Stimulated activated naive CD8-positive, alpha-beta T cell treated with anti-CD3 and anti-CD28 coated beads, Interleukin-15, amount 100 ng/mL, for 72 hours (primary cell): ENCODE data around the gene KANSL1.

Experiments used
- ATAC-seq: fragments of 150-1000 bp; cut with Tn5 transposase; 2 replicates; pipeline ENCODE4 v1.10.0; 2021; ENCODE audit warnings: mild to moderate bottlenecking, moderate library complexity
- DNase-seq, 2 donors: peaks; one replicate each; pipeline ENCODE4 v3.0.0; 2021 to 2022
- H3K27ac Mint-ChIP-seq, 2 donors: one replicate each; pipeline ENCODE4 v1.8.0; 2022; ENCODE audit warnings: mild to moderate bottlenecking in 2 of 2, mixed read lengths in 2 of 2, moderate library complexity in 2 of 2
- H3K27me3 Mint-ChIP-seq: one replicate; pipeline ENCODE4 v1.8.0; 2022; ENCODE audit warnings: mixed read lengths
- H3K4me1 Mint-ChIP-seq: one replicate; pipeline ENCODE4 v1.8.0; 2022; ENCODE audit warnings: mild to moderate bottlenecking, mixed read lengths
- H3K4me3 Mint-ChIP-seq, 2 donors: one replicate each; pipeline ENCODE4 v1.8.0; 2022; ENCODE audit warnings: mild to moderate bottlenecking in 2 of 2, mixed read lengths in 2 of 2, moderate library complexity in 1 of 2
- H3K9me3 Mint-ChIP-seq, 2 donors: one replicate each; pipeline ENCODE4 v1.8.0; 2022; ENCODE audit warnings: mixed read lengths in 2 of 2

The KANSL1 gene

DNA sequence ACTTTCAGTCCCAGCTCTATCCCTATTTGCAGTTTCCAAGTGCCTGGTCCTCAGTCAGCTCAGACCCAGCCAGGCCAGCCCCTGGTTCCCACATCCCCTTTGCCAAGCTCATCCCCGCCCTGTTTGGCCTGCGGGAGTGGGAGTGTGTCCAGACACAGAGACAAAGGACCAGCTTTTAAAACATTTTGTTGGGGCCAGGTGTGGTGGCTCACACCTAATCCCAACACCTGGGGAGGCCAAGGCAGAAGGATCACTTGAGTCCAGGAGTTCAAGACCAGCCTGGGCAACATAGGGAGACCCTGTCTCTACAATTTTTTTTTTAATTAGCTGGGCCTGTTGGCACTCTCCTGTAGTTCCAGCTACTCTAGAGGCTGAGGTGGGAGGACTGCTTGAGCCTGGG is 192.5 kb downstream of the KANSL1 start:
- H3K27ac Mint-ChIP-seq = no peak overlapping the region

DNA sequence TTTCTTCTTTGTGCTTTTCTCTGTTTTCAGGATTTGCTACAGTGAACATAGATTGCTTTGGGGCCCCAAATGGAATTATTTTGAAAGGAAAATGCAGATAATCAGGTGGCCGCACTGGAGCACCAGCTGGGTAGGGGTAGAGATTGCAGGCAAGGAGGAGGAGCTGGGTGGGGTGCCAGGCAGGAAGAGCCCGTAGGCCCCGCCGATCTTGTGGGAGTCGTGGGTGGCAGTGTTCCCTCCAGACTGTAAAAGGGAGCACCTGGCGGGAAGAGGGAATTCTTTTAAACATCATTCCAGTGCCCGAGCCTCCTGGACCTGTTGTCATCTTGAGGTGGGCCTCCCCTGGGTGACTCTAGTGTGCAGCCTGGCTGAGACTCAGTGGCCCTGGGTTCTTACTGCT is 192.9 kb downstream of the KANSL1 start:
- H3K27ac Mint-ChIP-seq = no peak overlapping the region

More for the DNA sequence above, 192.5 kb downstream of the KANSL1 start:
- Mint-ChIP-seq H3K4me1 (no peaks in the 10 kb centered on the region), H3K9me3 (no peaks in the 10 kb centered on the region), H3K4me3 (no peak overlapping the region), H3K27me3 (no peaks in the 10 kb centered on the region)
- ATAC-seq = no peak
- DNase-seq = no peak

DNA sequence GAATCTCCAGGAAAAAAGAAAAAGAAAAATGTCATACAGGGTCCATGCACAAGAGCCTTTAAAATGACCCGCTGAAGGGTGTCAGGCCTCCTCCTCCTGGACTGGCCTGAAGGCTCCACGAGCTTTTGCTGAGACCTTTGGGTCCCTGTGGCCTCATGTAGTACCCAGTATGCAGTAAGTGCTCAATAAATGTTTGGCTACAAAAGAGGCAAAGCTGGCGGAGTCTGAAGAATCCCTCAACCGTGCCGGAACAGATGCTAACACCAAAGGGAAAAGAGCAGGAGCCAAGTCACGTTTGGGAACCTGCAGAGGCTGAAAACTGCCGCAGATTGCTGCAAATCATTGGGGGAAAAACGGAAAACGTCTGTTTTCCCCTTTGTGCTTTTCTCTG is 193.3 kb downstream of the KANSL1 start:
- no peak for DNase-seq
- no peak for ATAC-seq
- Mint-ChIP-seq H3K4me1 (no peaks in the 10 kb centered on the region), H3K27me3 (no peaks in the 10 kb centered on the region), H3K4me3 (no peak overlapping the region), H3K9me3 (no peaks in the 10 kb centered on the region), H3K27ac (no peak overlapping the region)

More for the DNA sequence above, 192.9 kb downstream of the KANSL1 start:
- no peak for ATAC-seq
- Mint-ChIP-seq H3K4me1 (no peaks in the 10 kb centered on the region), H3K27me3 (no peaks in the 10 kb centered on the region), H3K4me3 (no peak overlapping the region), H3K9me3 (no peaks in the 10 kb centered on the region)
- no peak for DNase-seq

DNA sequence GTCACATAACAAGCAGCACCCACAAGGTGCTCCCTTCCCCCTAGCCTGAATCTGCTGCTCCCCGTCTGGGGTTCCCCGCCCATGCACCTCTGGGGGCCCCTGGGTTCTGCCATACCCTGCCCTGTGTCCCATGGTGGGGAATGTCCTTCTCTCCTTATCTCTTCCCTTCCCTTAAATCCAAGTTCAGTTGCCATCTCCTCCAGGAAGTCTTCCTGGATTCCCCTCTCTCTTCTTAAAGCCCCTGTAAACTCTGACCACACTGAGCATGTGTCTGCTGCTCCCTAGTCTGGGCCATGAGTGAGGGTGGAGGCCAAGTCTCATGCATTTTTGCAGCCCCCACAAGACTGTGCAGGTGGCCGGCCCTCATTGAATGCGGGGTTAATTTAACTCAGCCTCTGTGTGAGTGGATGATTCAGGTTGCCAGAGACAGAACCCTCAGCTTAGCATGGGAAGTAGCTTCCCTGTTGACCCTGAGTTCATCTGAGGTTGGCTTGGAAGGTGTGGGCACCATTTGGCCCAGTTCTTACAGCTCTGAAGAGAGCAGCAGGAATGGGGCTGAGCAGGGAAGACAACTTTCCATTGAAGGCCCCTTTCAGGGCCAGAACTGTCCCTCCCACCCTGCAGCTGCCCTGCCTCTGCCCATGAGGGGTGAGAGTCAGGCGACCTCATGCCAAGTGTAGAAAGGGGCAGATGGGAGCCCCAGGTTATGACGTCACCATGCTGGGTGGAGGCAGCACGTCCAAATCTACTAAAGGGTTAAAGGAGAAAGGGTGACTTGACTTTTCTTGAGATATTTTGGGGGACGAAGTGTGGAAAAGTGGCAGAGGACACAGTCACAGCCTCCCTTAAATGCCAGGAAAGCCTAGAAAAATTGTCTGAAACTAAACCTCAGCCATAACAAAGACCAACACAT is 194.0 kb downstream of the KANSL1 start, which contains the start of gene STH:
STH (plus strand) TSS at position 264 of the 913 bp plus-strand sequence; CDS start at position 294, 30 bp downstream.
- Mint-ChIP-seq H3K4me3 (no peak within 1 kb of the TSS), H3K9me3 (no peaks in the 10 kb centered on the region), H3K27me3 (no peaks in the 10 kb centered on the region), H3K27ac (no peak within 1 kb of the TSS), H3K4me1 (no peaks in the 10 kb centered on the region)
- no peak for DNase-seq
- no peak for ATAC-seq

DNA sequence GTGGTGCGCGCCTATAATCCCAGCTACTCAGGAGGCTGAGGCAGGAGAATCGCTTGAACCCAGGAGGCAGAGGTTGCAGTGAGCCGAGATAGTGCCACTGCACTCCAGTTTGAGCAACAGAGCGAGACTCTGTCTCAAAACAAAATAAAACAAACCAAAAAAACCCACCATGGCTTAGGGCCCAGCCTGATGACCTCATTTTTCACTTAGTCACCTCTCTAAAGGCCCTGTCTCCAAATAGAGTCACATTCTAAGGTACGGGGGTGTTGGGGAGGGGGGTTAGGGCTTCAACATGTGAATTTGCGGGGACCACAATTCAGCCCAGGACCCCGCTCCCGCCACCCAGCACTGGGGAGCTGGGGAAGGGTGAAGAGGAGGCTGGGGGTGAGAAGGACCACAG is 195.6 kb downstream of the KANSL1 start:
- DNase-seq = no peak
- no peaks in the 10 kb centered on the region for H3K9me3 Mint-ChIP-seq
- no peak overlapping the region for H3K4me3 Mint-ChIP-seq
- no peaks in the 10 kb centered on the region for H3K4me1 Mint-ChIP-seq
- no peak overlapping the region for H3K27ac Mint-ChIP-seq
- H3K27me3 Mint-ChIP-seq = no peaks in the 10 kb centered on the region
- no peak for ATAC-seq

DNA sequence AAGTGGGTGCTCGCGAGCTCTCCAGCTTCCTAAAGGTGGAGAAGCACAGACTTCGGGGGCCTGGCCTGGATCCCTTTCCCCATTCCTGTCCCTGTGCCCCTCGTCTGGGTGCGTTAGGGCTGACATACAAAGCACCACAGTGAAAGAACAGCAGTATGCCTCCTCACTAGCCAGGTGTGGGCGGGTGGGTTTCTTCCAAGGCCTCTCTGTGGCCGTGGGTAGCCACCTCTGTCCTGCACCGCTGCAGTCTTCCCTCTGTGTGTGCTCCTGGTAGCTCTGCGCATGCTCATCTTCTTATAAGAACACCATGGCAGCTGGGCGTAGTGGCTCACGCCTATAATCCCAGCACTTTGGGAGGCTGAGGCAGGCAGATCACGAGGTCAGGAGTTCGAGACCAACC is 196.1 kb downstream of the KANSL1 start:
- no peak for ATAC-seq
- Mint-ChIP-seq H3K4me1 (no peaks in the 10 kb centered on the region), H3K9me3 (no peaks in the 10 kb centered on the region), H3K4me3 (no peak overlapping the region), H3K27ac (peak overlapping the region in 1 of 2 donors; percentile 40), H3K27me3 (no peaks in the 10 kb centered on the region)
- DNase-seq = no peak

DNA sequence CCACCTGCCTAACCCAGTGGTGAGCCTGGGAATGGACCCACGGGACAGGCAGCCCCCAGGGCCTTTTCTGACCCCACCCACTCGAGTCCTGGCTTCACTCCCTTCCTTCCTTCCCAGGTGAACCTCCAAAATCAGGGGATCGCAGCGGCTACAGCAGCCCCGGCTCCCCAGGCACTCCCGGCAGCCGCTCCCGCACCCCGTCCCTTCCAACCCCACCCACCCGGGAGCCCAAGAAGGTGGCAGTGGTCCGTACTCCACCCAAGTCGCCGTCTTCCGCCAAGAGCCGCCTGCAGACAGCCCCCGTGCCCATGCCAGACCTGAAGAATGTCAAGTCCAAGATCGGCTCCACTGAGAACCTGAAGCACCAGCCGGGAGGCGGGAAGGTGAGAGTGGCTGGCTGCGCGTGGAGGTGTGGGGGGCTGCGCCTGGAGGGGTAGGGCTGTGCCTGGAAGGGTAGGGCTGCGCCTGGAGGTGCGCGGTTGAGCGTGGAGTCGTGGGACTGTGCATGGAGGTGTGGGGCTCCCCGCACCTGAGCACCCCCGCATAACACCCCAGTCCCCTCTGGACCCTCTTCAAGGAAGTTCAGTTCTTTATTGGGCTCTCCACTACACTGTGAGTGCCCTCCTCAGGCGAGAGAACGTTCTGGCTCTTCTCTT is 196.8 kb downstream of the KANSL1 start:
- Mint-ChIP-seq H3K4me3 (no peak overlapping the region), H3K9me3 (no peaks in the 10 kb centered on the region), H3K27me3 (no peaks in the 10 kb centered on the region), H3K4me1 (no peaks in the 10 kb centered on the region), H3K27ac (no peak overlapping the region)
- DNase-seq = no peak
- peak; percentile 42 for ATAC-seq

DNA sequence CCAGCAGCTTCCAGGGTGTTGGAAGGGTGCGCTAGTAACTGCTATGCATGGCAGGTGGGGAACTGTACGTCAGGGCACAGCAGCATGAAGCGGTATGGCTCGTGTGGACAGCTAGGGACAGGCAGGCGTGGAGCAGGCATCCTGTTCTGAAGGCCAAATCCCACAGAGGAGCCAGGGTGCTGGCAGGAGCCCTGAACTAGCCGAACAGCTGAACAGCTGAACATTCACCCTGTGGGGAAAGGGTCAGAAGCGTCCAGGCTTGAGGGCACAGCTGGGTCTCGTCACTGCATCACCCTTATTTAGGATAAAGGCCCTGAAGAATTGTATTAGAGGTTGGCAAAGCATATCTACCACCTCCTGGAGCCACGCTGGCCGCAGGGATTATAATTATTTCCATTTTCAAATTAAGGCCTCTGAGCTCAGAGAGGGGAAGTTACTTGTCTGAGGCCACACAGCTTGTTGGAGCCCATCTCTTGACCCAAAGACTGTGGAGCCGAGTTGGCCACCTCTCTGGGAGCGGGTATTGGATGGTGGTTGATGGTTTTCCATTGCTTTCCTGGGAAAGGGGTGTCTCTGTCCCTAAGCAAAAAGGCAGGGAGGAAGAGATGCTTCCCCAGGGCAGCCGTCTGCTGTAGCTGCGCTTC is 197.5 kb downstream of the KANSL1 start:
- DNase-seq (no peak), ATAC-seq (no peak)
- Mint-ChIP-seq H3K4me1 (no peaks in the 10 kb centered on the region), H3K4me3 (no peak overlapping the region), H3K9me3 (no peaks in the 10 kb centered on the region), H3K27me3 (no peaks in the 10 kb centered on the region), H3K27ac (peak overlapping the region in 1 of 2 donors; percentile 50)

DNA sequence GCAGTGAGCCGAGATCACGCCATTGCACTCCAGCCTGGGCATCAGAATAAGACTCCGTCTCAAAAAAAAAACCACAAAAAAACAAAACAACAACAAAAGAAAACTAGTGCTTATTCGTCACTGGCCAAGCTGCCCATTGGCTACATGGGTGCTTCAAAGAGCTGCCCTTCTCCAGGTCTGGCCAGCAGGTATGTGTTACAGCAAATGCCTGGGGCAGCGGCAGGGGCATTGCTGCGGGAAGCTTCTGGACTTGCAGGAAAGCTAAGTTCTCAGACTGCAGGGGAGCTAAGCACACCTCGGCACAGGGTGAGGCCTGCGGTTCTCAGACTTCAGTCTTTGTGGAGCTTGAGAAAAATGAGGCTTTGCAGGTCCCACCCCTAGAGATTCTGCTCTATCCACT is 198.2 kb downstream of the KANSL1 start:
- no peak for ATAC-seq
- H3K27ac Mint-ChIP-seq = no peak overlapping the region
- no peaks in the 10 kb centered on the region for H3K27me3 Mint-ChIP-seq
- no peaks in the 10 kb centered on the region for H3K4me1 Mint-ChIP-seq
- no peak overlapping the region for H3K4me3 Mint-ChIP-seq
- DNase-seq = no peak
- H3K9me3 Mint-ChIP-seq = no peaks in the 10 kb centered on the region

DNA sequence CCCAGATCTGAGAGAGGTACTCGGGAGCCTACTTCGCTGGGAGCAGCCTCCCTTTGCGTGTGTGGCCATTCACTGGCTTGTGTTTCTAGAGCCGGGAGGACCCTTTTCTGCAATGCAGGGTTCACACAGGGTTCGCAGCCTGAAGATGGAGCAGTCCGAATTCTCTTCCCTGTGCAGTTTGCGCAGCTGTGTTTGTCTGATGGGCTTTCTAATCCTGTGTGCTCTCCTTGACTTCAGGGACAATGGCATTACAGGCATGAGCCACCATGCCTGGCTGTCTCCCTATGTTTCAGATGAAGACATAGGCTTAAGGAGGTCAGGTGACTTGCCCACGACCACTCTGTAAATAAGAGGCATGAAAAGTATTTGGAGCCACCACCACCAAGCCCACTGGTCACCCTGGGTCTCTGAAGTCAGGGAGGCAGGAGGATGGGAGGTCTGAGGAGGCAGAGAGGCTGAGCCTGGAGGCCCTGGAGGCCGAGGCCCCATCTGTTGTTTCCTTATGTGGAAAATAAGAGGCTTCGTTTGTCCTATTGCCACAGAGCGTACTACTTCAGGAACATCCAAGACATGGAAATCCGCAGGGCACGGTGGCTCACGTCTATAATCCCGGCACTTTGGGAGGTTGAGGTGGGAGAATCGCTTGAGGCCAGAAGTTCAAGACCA is 199.1 kb downstream of the KANSL1 start:
- Mint-ChIP-seq H3K27ac (no peak overlapping the region), H3K4me1 (no peaks in the 10 kb centered on the region), H3K4me3 (no peak overlapping the region), H3K27me3 (no peaks in the 10 kb centered on the region), H3K9me3 (no peaks in the 10 kb centered on the region)
- DNase-seq (no peak), ATAC-seq (no peak)

DNA sequence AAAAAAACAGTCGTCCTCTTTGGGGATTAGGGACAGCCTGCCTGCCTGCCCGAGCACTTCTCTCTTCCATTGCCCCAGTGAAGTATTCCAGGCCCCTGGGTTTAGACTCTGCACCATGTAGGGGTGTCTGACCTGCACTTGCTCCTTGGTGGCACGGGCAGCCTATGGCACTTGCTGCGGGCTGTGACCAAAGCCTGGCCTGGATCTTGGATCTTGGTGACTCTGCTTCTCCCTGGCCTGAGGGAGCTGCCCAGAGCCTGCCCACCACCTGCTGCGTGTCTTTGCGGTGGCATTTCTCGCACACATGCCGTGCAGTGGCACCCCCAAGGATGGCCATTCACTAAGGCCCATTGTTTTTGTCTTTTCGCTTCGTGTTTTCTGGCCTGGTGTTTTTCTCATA is 200.3 kb downstream of the KANSL1 start:
- no peak for ATAC-seq
- no peaks in the 10 kb centered on the region for H3K4me1 Mint-ChIP-seq
- H3K9me3 Mint-ChIP-seq = no peaks in the 10 kb centered on the region
- no peaks in the 10 kb centered on the region for H3K27me3 Mint-ChIP-seq
- H3K27ac Mint-ChIP-seq = no peak overlapping the region
- no peak overlapping the region for H3K4me3 Mint-ChIP-seq
- no peak for DNase-seq

DNA sequence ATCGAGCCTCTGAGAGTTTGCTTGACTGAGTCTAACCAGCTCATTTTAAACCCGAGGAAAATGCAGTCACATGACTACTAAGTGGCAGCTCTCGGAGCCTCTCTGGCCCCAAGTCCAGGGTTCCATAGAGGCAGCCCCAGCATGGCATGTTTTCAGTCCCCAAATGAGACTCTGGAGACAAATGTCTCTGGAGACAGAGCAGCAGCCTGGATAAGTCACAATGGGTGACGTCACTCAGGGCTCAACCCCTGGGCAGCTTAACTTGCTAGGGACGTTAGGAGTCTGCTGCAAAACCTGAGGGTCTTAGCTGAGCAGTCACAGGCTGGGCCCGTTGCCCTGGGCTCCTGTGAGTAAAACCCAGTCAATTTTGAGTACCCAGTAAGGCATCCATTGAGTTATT is 201.1 kb downstream of the KANSL1 start:
- peak overlapping the region in 1 of 2 donors; percentile 27 for H3K27ac Mint-ChIP-seq
- no peaks in the 10 kb centered on the region for H3K4me1 Mint-ChIP-seq
- no peaks in the 10 kb centered on the region for H3K27me3 Mint-ChIP-seq
- no peak for DNase-seq
- ATAC-seq = no peak
- no peaks in the 10 kb centered on the region for H3K9me3 Mint-ChIP-seq
- no peak overlapping the region for H3K4me3 Mint-ChIP-seq

DNA sequence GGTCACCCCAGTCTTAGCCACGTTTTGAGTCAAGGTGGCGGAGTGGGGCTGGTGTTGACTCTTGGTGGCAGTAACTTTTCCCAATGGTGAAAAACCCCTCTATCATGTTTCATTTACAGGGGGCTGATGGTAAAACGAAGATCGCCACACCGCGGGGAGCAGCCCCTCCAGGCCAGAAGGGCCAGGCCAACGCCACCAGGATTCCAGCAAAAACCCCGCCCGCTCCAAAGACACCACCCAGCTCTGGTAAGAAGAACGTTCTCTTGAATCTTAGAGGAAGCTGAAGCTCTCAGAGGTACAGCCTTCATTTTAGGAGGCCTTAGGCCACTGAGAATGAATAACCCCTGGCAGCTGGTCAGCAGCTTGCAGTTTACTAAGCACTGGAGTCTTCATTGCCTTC is 201.9 kb downstream of the KANSL1 start:
- H3K4me1 Mint-ChIP-seq = no peaks in the 10 kb centered on the region

DNA sequence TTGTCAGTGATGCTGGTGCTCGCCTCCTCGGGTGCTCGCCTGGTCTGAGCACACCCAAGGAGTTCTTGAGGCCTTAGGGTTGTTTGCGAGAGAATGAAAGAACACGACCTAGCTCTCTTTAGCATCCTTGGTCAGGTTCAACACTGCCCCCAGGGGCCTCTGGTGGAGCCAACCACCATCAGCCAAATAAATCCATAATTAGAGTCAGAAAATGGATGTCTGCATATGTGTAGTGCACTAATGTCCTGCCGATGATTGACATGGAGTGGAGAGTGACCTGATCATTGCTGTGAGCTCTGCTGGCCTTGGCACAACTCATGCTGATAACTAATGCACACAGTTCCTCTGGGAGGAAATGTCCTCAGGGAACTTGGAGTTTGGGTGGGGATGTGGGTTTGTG is 202.3 kb downstream of the KANSL1 start:
- Mint-ChIP-seq H3K27me3 (no peaks in the 10 kb centered on the region), H3K4me1 (no peaks in the 10 kb centered on the region), H3K27ac (no peak overlapping the region), H3K9me3 (no peaks in the 10 kb centered on the region), H3K4me3 (no peak overlapping the region)
- DNase-seq (no peak), ATAC-seq (no peak)

More for the DNA sequence above, 201.9 kb downstream of the KANSL1 start:
- H3K27ac Mint-ChIP-seq = no peak overlapping the region
- no peak overlapping the region for H3K4me3 Mint-ChIP-seq
- H3K9me3 Mint-ChIP-seq = no peaks in the 10 kb centered on the region
- ATAC-seq (no peak), DNase-seq (no peak)
- no peaks in the 10 kb centered on the region for H3K27me3 Mint-ChIP-seq

DNA sequence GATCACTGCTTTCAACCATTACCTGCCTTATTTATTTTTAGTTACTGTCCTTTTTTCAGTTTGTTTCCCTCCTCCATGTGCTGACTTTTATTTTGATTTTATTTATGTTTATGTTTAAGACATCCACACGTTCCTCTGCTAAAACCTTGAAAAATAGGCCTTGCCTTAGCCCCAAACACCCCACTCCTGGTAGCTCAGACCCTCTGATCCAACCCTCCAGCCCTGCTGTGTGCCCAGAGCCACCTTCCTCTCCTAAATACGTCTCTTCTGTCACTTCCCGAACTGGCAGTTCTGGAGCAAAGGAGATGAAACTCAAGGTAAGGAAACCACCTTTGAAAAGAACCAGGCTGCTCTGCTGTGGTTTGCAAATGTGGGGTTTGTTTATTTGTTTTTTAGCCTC is 203.5 kb downstream of the KANSL1 start:
- H3K9me3 Mint-ChIP-seq = no peaks in the 10 kb centered on the region
- no peak overlapping the region for H3K4me3 Mint-ChIP-seq
- H3K4me1 Mint-ChIP-seq = no peaks in the 10 kb centered on the region
- ATAC-seq (no peak), DNase-seq (no peak)
- H3K27ac Mint-ChIP-seq = peak overlapping the region in 1 of 2 donors; percentile 54
- H3K27me3 Mint-ChIP-seq = no peaks in the 10 kb centered on the region
